Measurements from ENCODE around the gene CBARP.

The CBARP gene

GRCh38 chr19:1266129-1266915 is 28.5 kb upstream of the CBARP start:
- TF ChIP-seq SUZ12 (IDR thresholded peaks at IDR 0.05; ENCODE audit: extremely low read depth, insufficient read depth, insufficient read length) (no peak), ZNF274 (IDR thresholded peaks at IDR 0.05; ENCODE audit: low read depth, low read length) (no peak), YY1 (IDR thresholded peaks at IDR 0.05; ENCODE audit: insufficient read depth, insufficient read length) (no peak)
- no peaks in the 10 kb centered on the region for H3K9me3 ChIP-seq (ENCODE audit: insufficient read depth, low read length)
- peak overlapping the region; percentile 96 for H3K9ac ChIP-seq (ENCODE audit: insufficient read length, low read depth)
- H3K4me3 ChIP-seq (ENCODE audit: insufficient read length, low read depth): peak overlapping the region; percentile 70
- no peak for DNase-seq (ENCODE audit: low read depth, low spot score)
- H3K4me1 ChIP-seq (ENCODE audit: insufficient read depth, insufficient read length): peaks cover 47% of the 10 kb centered on the region
- H3K27me3 ChIP-seq (ENCODE audit: insufficient read depth, insufficient read length): peaks cover 15% of the 10 kb centered on the region
- H3K36me3 ChIP-seq (ENCODE audit: insufficient read depth, insufficient read length, low read length): peaks cover 30% of the 10 kb centered on the region

- Histone ChIP-seq H3K36me3 (ENCODE audit: insufficient read depth, insufficient read length, low read length) (peaks cover 24% of the 10 kb centered on the region), H3K9me3 (ENCODE audit: insufficient read depth, low read length) (no peaks in the 10 kb centered on the region), H3K9ac (ENCODE audit: insufficient read length, low read depth) (peak overlapping the region; percentile 96), H3K27me3 (ENCODE audit: insufficient read depth, insufficient read length) (peaks cover 15% of the 10 kb centered on the region), H3K4me3 (ENCODE audit: insufficient read length, low read depth) (peak overlapping the region; percentile 70), H3K4me1 (ENCODE audit: insufficient read depth, insufficient read length) (peaks cover 41% of the 10 kb centered on the region)
- no peak for DNase-seq (ENCODE audit: low read depth, low spot score)
- no peak for TF ChIP-seq SUZ12 (IDR thresholded peaks at IDR 0.05; ENCODE audit: extremely low read depth, insufficient read depth, insufficient read length)
- no peak for TF ChIP-seq ZNF274 (IDR thresholded peaks at IDR 0.05; ENCODE audit: low read depth, low read length)
- TF ChIP-seq YY1 (IDR thresholded peaks at IDR 0.05; ENCODE audit: insufficient read depth, insufficient read length): no peak
Measured at GRCh38 chr19:1265615-1266128, 27.9 kb upstream of the CBARP start.

DNA sequence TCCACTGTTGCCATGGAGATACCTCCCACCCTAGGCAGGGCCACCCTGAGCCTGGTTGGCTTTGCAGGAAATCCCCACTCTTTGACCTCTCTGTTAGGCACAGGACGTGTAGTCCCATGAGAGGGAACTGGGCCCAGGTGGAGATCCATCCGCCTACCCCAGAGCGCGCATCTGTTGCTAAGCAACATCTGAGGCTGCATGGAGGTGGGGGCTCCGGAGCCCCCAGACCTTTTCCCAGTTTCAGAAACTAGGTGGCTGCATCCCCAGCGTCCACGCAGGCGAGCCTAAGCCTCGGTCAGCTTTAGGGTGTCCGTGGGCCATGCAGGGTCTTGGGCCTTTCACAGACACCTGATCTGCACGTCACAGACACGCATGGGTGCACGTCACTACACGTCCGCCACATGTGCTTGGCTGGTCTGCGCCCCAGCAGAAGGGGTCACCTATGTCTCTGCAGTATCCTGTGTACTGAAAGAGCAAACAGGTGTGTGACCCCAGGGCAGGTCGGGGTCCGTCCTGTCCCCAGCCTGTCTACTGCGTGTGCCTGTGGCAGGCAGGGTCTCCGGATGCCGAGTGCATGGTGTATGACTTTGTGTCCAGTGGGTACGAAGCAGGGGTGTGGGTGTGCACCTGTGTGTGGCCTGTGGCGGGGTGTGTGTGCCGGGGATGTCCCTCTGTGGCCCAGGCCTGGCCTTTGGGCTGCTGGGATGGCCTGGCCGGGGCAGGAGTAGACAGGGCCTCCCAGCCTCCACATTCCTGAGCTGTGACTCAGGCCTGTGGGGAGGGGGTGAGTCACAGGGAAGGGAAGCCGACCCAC is 27.2 kb upstream of the CBARP start:
- peak; percentile 81 for DNase-seq (ENCODE audit: low read depth, low spot score)
- H3K4me1 ChIP-seq (ENCODE audit: insufficient read depth, insufficient read length): peaks cover 47% of the 10 kb centered on the region
- peaks cover 15% of the 10 kb centered on the region for H3K27me3 ChIP-seq (ENCODE audit: insufficient read depth, insufficient read length)
- no peak overlapping the region for H3K4me3 ChIP-seq (ENCODE audit: insufficient read length, low read depth)
- TF ChIP-seq YY1 (IDR thresholded peaks at IDR 0.05; ENCODE audit: insufficient read depth, insufficient read length) (no peak), SUZ12 (IDR thresholded peaks at IDR 0.05; ENCODE audit: extremely low read depth, insufficient read depth, insufficient read length) (no peak), ZNF274 (IDR thresholded peaks at IDR 0.05; ENCODE audit: low read depth, low read length) (no peak)
- H3K9me3 ChIP-seq (ENCODE audit: insufficient read depth, low read length): no peaks in the 10 kb centered on the region
- H3K9ac ChIP-seq (ENCODE audit: insufficient read length, low read depth): peak overlapping the region; percentile 70
- H3K36me3 ChIP-seq (ENCODE audit: insufficient read depth, insufficient read length, low read length): peaks cover 17% of the 10 kb centered on the region

- Histone ChIP-seq H3K36me3 (ENCODE audit: insufficient read depth, insufficient read length, low read length) (peaks cover 16% of the 10 kb centered on the region), H3K9ac (ENCODE audit: insufficient read length, low read depth) (peak overlapping the region; percentile 96), H3K9me3 (ENCODE audit: insufficient read depth, low read length) (no peaks in the 10 kb centered on the region), H3K27me3 (ENCODE audit: insufficient read depth, insufficient read length) (peaks cover 11% of the 10 kb centered on the region), H3K4me3 (ENCODE audit: insufficient read length, low read depth) (no peak overlapping the region), H3K4me1 (ENCODE audit: insufficient read depth, insufficient read length) (peaks cover 50% of the 10 kb centered on the region)
- TF ChIP-seq SUZ12 (IDR thresholded peaks at IDR 0.05; ENCODE audit: extremely low read depth, insufficient read depth, insufficient read length): no peak
- TF ChIP-seq ZNF274 (IDR thresholded peaks at IDR 0.05; ENCODE audit: low read depth, low read length): no peak
- no peak for TF ChIP-seq YY1 (IDR thresholded peaks at IDR 0.05; ENCODE audit: insufficient read depth, insufficient read length)
- no peak for DNase-seq (ENCODE audit: low read depth, low spot score)
Measured at GRCh38 chr19:1263188-1263587, 25.4 kb upstream of the CBARP start.

GRCh38 chr19:1262623-1263123 is 24.9 kb upstream of the CBARP start:
- H3K9me3 ChIP-seq (ENCODE audit: insufficient read depth, low read length): no peaks in the 10 kb centered on the region
- TF ChIP-seq YY1 (IDR thresholded peaks at IDR 0.05; ENCODE audit: insufficient read depth, insufficient read length) (no peak), ZNF274 (IDR thresholded peaks at IDR 0.05; ENCODE audit: low read depth, low read length) (no peak), SUZ12 (IDR thresholded peaks at IDR 0.05; ENCODE audit: extremely low read depth, insufficient read depth, insufficient read length) (no peak)
- peaks cover 48% of the 10 kb centered on the region for H3K4me1 ChIP-seq (ENCODE audit: insufficient read depth, insufficient read length)
- H3K4me3 ChIP-seq (ENCODE audit: insufficient read length, low read depth): peak overlapping the region; percentile 91
- H3K27me3 ChIP-seq (ENCODE audit: insufficient read depth, insufficient read length): peaks cover 6% of the 10 kb centered on the region
- H3K9ac ChIP-seq (ENCODE audit: insufficient read length, low read depth): peak overlapping the region; percentile 96
- no peak for DNase-seq (ENCODE audit: low read depth, low spot score)
- H3K36me3 ChIP-seq (ENCODE audit: insufficient read depth, insufficient read length, low read length): peaks cover 20% of the 10 kb centered on the region

DNA sequence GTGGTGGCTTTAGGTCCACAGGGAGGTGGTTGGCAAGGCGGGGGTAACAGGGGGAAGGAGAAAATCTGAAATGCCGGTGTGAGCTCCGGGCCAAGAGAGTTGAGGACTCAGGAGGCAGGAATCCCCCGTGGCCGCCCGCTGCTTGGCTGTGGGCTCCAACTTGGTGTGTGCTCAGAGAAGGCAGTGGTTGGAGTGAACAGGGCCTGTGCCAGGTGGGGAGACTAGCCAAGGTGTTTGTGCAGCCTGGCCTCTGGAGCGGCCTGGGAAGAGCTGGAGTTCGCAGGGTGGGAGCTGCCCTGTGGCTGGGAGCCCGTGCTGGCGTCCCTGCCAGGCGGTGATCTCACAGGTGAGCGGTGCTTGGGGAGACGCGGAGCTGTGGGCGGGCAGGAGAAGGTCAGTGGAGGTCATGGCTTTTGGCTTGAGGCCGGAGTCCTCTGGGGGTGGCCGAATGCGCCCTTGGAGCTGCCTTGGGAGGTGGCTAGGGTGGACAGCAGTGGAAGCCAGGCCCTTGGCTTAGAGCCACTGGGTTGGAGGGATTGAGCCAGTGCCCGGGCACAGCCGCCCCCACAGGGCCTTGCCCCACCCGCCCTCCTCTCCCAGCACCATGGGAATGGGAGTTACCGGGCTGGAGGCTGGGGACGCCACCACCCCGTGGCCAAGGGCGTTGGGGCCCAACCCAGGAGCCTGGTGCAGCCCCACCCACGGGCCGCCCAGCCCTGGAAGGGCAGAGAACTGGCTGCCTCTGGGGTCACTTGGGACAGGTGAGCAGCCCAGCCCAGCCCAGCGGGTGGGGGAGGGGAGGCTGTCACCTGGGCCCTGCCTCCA is 24.2 kb upstream of the CBARP start:
- Histone ChIP-seq H3K4me3 (ENCODE audit: insufficient read length, low read depth) (peak overlapping the region; percentile 91), H3K9me3 (ENCODE audit: insufficient read depth, low read length) (no peaks in the 10 kb centered on the region), H3K27me3 (ENCODE audit: insufficient read depth, insufficient read length) (peaks cover under 1% of the 10 kb centered on the region), H3K4me1 (ENCODE audit: insufficient read depth, insufficient read length) (peaks cover 44% of the 10 kb centered on the region), H3K9ac (ENCODE audit: insufficient read length, low read depth) (peak overlapping the region; percentile 96), H3K36me3 (ENCODE audit: insufficient read depth, insufficient read length, low read length) (peaks cover 26% of the 10 kb centered on the region)
- no peak for TF ChIP-seq SUZ12 (IDR thresholded peaks at IDR 0.05; ENCODE audit: extremely low read depth, insufficient read depth, insufficient read length)
- TF ChIP-seq ZNF274 (IDR thresholded peaks at IDR 0.05; ENCODE audit: low read depth, low read length): no peak
- TF ChIP-seq YY1 (IDR thresholded peaks at IDR 0.05; ENCODE audit: insufficient read depth, insufficient read length): no peak
- no peak for DNase-seq (ENCODE audit: low read depth, low spot score)

Measured in NT2/D1 (cell line).